Measurements from ENCODE around the gene ELMO1.

DNA sequence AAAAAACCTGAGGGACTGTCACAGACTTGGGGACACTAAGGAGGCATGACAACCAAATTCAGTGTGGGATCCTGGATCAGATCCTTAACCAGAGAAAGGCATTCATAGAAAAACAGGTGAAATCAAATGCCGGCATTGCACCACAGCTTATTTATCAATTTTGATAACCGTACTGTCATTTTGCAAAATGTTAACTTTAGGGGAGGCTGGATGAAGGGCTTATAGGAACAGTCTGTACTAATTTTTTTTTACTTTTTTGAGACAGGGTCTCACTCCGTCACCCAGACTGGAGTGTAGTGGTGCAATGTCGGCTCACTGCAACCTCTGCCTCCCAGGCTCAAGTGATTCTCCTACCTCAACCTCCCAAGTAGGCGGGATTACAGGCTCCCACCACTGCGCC, 217.1 kb downstream of the ELMO1 start:
- TF ChIP-seq CHD2 (IDR thresholded peaks at IDR 0.05; ENCODE audit: low read length, partially characterized antibody) (no peak), POLR2AphosphoS2 (conservative IDR thresholded peaks at IDR 0.05; ENCODE audit: low read length) (no peak), BHLHE40 (IDR thresholded peaks at IDR 0.05; ENCODE audit: low read depth, low read length) (no peak), CHD4 (IDR thresholded peaks at IDR 0.05; ENCODE audit: borderline replicate concordance) (no peak), SMC3 (IDR thresholded peaks at IDR 0.05) (no peak), MYC (IDR thresholded peaks at IDR 0.05; ENCODE audit: borderline replicate concordance, low read length) (no peak)
- TF ChIP-seq, protein P1, sequence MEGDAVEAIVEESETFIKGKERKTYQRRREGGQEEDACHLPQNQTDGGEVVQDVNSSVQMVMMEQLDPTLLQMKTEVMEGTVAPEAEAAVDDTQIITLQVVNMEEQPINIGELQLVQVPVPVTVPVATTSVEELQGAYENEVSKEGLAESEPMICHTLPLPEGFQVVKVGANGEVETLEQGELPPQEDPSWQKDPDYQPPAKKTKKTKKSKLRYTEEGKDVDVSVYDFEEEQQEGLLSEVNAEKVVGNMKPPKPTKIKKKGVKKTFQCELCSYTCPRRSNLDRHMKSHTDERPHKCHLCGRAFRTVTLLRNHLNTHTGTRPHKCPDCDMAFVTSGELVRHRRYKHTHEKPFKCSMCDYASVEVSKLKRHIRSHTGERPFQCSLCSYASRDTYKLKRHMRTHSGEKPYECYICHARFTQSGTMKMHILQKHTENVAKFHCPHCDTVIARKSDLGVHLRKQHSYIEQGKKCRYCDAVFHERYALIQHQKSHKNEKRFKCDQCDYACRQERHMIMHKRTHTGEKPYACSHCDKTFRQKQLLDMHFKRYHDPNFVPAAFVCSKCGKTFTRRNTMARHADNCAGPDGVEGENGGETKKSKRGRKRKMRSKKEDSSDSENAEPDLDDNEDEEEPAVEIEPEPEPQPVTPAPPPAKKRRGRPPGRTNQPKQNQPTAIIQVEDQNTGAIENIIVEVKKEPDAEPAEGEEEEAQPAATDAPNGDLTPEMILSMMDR (IDR thresholded peaks at IDR 0.05) = no peak
- TF ChIP-seq, protein P2, sequence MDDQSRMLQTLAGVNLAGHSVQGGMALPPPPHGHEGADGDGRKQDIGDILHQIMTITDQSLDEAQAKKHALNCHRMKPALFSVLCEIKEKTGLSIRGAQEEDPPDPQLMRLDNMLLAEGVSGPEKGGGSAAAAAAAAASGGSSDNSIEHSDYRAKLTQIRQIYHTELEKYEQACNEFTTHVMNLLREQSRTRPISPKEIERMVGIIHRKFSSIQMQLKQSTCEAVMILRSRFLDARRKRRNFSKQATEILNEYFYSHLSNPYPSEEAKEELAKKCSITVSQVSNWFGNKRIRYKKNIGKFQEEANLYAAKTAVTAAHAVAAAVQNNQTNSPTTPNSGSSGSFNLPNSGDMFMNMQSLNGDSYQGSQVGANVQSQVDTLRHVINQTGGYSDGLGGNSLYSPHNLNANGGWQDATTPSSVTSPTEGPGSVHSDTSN (IDR thresholded peaks at IDR 0.05) = no peak
- TF ChIP-seq, protein P3, sequence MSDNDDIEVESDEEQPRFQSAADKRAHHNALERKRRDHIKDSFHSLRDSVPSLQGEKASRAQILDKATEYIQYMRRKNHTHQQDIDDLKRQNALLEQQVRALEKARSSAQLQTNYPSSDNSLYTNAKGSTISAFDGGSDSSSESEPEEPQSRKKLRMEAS (IDR thresholded peaks at IDR 0.05) = no peak

Measured in A549 (cell line).